GM19467 (cell line): ENCODE results near the gene RFTN2.
"Not testable (repeated sequence)": the region's sequence is repeated elsewhere in the genome, so short reads cannot be mapped to it uniquely, and the experiment has no call there.

Experiments used
- ATAC-seq: cut with Tn5 transposase; IDR thresholded peaks from one replicate; pipeline ENCODE4 v1.9.1; 2021; ENCODE audit warnings: mild to moderate bottlenecking, moderate library complexity; ENCODE audit not compliant: unreplicated experiment

RFTN2 gene

GRCh38 chr2:197555467-197555866, 119.9 kb downstream of the RFTN2 start:
- ATAC-seq, result no peak

GRCh38 chr2:197551260-197551659, 124.1 kb downstream of the RFTN2 start:
- ATAC-seq, result not testable (repeated sequence)

DNA sequence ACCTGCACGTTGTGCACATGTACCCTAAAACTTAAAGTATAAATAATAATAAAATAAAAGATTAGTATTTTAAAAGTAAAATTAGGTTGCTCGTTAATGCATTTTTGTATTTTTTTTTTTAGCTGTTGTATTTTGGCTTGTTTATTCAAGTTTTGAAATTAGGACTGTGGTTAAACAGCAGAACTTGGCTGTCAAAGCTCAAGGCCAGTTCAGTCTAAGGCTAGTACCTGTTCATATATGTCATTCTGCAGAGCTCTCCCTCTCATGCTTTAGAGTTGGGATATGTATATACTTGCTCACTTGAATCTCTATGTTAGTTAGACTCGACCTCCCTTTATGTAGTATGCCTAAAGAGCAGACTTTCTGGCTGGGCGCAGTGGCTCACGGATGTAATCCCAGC, 126.8 kb downstream of the RFTN2 start:
- no peak for ATAC-seq

- no peak for ATAC-seq
These were observed 128.1 kb downstream of the RFTN2 start for GRCh38 chr2:197547163-197547900.

- ATAC-seq, result no peak
These were observed 132.2 kb downstream of the RFTN2 start for GRCh38 chr2:197543206-197543605.

DNA sequence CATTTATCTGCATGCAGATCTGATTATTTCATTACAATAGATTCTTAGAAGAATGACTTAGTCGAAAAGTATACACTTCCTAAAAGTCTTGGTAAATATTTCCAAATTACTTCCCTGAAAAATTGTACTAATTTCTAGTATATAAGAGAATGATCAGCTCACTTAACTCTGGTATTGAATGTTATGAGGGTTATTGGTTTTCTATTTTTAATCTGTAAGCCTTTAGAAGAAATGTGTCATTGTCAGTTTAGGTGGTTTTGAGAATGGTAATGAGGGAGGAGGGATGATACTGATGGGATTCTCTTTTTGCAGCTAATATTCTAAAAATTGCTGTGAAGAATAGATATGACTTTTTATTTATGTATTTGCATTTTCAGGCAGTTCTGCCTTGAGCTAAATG, 135.7 kb downstream of the RFTN2 start:
- ATAC-seq, result no peak

DNA sequence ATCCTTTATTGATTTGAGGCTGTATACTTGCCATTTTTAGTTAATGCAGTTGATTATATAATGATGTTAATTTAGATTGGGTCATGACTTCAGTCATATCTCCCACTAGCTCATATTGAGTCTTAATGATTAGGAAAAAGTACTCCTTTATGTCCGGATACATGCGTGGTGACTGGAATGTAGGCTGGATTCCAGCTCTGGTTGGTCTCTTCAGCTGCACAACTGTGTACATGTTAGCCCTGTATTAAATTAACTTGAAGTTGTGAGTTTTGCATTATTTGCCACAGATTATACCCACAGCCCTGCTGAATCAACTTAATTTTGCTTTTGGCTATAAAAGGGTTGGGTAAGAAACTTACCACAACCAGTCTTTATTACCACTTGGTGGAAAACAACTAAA, 137.0 kb downstream of the RFTN2 start:
- ATAC-seq, result no peak
